Erythroblast (primary cell): ENCODE results near the gene CHI3L1.

Source experiments
- GATA1 ChIP-seq: IDR thresholded peaks from 2 replicates; pipeline ENCODE4 v1.6.1; 2011; ENCODE audit warnings: low read depth, mild to moderate bottlenecking, control low read depth, low read length, moderate library complexity
- POLR2A ChIP-seq: IDR thresholded peaks from 2 replicates; pipeline ENCODE4 v1.6.1; 2011; ENCODE audit warnings: mild to moderate bottlenecking, low read length

GRCh38 chr1:203202431-203203245 lies 16.1 kb upstream of the CHI3L1 start:
- TF ChIP-seq POLR2A (no peak), GATA1 (no peak)
